H1 (cell line): ENCODE results near the gene MIDN. TPM values are rescaled to one million over a fixed set of nuclear protein-coding genes. Genes with fewer than 3 reads are reported as not detected.

ENCODE experiments used
- BACH1 ChIP-seq: IDR thresholded peaks from 2 replicates; pipeline ENCODE4 v1.6.1; 2012; ENCODE audit warnings: low read length, improper control_type of control experiment
- BRCA1 ChIP-seq: IDR thresholded peaks from 2 replicates; pipeline ENCODE4 v1.6.1; 2012; ENCODE audit warnings: low read depth, low read length, improper control_type of control experiment
- CBX5 ChIP-seq: fragments of 300-800, 300-1000 bp; sonication (generic); IDR thresholded peaks from 2 replicates; pipeline ENCODE4 v1.7.1; 2016; ENCODE audit warnings: antibody characterized with exemption, low read length, low read depth
- CREB1 ChIP-seq: IDR thresholded peaks from 2 replicates; pipeline ENCODE4 v1.6.1; 2012; ENCODE audit warnings: inconsistent platforms
- FOSL1 ChIP-seq: IDR thresholded peaks from 2 replicates; pipeline ENCODE4 v1.6.1; 2011; ENCODE audit warnings: mild to moderate bottlenecking, low read depth, low read length, moderate library complexity; ENCODE audit not compliant: insufficient read depth
- JUN ChIP-seq: IDR thresholded peaks from 2 replicates; pipeline ENCODE4 v1.6.1; 2011; ENCODE audit warnings: low read depth, mild to moderate bottlenecking, improper control_type of control experiment, low read length
- PHF8 ChIP-seq: fragments of 200-600 bp; sonication (generic); conservative IDR thresholded peaks from 2 replicates; pipeline ENCODE4 v1.7.1; 2012; ENCODE audit warnings: low read depth, mild to moderate bottlenecking, inconsistent platforms, low read length, moderate library complexity
- POLR2A ChIP-seq, 2 experiments: IDR thresholded peaks; 1 replicate in 1 of 2; 2 replicates in 1 of 2; pipeline ENCODE4 v1.6.1; 2011; ENCODE audit warnings: low read depth in 2 of 2, low read length in 2 of 2, mild to moderate bottlenecking in 2 of 2; ENCODE audit errors: control extremely low read depth in 1 of 2
- POU5F1 ChIP-seq: IDR thresholded peaks from 2 replicates; pipeline ENCODE4 v1.6.1; 2011; ENCODE audit warnings: low read depth, mild to moderate bottlenecking, low read length, moderate library complexity
- RAD21 ChIP-seq, 2 experiments: IDR thresholded peaks in 1 of 2; conservative IDR thresholded peaks in 1 of 2; 2 replicates each; pipeline ENCODE4 v1.6.1; 2011; ENCODE audit warnings: low read depth in 2 of 2, low read length in 2 of 2, improper control_type of control experiment in 1 of 2, inconsistent platforms in 1 of 2, mild to moderate bottlenecking in 1 of 2, moderate library complexity in 1 of 2
- RFX5 ChIP-seq: IDR thresholded peaks from 2 replicates; pipeline ENCODE4 v1.6.1; 2011; ENCODE audit warnings: low read depth, low read length, improper control_type of control experiment, borderline replicate concordance
- RNF2 ChIP-seq: fragments of 200-900, 300-1000 bp; sonication (generic); IDR thresholded peaks from 2 replicates; pipeline ENCODE4 v1.7.1; 2016; ENCODE audit warnings: borderline replicate concordance, low read depth, mild to moderate bottlenecking, antibody characterized with exemption, low read length; ENCODE audit not compliant: poor library complexity, severe bottlenecking; ENCODE audit errors: missing control alignments
- SAP30 ChIP-seq: fragments of 300-600 bp; sonication (generic); IDR thresholded peaks from 2 replicates; pipeline ENCODE4 v1.7.1; 2012; ENCODE audit warnings: low read length, moderate library complexity, mild to moderate bottlenecking, inconsistent platforms; ENCODE audit not compliant: insufficient read depth, insufficient replicate concordance
- SIN3A ChIP-seq, 2 experiments: IDR thresholded peaks in 1 of 2; conservative IDR thresholded peaks in 1 of 2; 2 replicates each; pipeline ENCODE4 v1.6.1; 2011 to 2012; ENCODE audit warnings: low read length in 2 of 2, improper control_type of control experiment in 1 of 2, low read depth in 1 of 2, mild to moderate bottlenecking in 1 of 2
- SIRT6 ChIP-seq: IDR thresholded peaks from one replicate; pipeline ENCODE4 v1.7.1; 2012; ENCODE audit warnings: low read length, inconsistent platforms
- SIX5 ChIP-seq: IDR thresholded peaks from 2 replicates; pipeline ENCODE4 v1.6.1; 2011; ENCODE audit warnings: mild to moderate bottlenecking, low read depth, low read length
- SP1 ChIP-seq: IDR thresholded peaks from 2 replicates; pipeline ENCODE4 v1.6.1; 2011; ENCODE audit warnings: low read depth, low read length
- SP2 ChIP-seq: IDR thresholded peaks from 2 replicates; pipeline ENCODE4 v1.6.1; 2012; ENCODE audit warnings: mild to moderate bottlenecking, low read length, inconsistent platforms
- TCF12 ChIP-seq: IDR thresholded peaks from 2 replicates; pipeline ENCODE4 v1.6.1; 2011; ENCODE audit warnings: low read depth, mild to moderate bottlenecking, low read length
- ZNF274 ChIP-seq: IDR thresholded peaks from 2 replicates; pipeline ENCODE4 v1.7.0; 2012; ENCODE audit warnings: low read length, borderline replicate concordance; ENCODE audit errors: extremely low read depth
- polyA plus RNA-seq, 7 experiments: library from polyadenylated mRNA; depleted of rRNA in 3 of 7; stranded (reverse) in 5 of 7; unstranded in 2 of 7; fragments of >200 nt in 5 of 7; fragments of 200-250 nt in 2 of 7; gene quantifications; 1 replicate in 5 of 7; 2 replicates in 1 of 7; 4 replicates in 1 of 7; pipeline versions ENCODE4 v1.2.1 to v1.2.3, GENCODE V29; 2011 to 2013; ENCODE audit warnings: missing spikeins in 2 of 7, mixed read lengths in 2 of 7
- total RNA-seq: library from RNA; stranded (reverse); fragmentation: NEBNext Ultra II Directional; extraction: Animal tissue kit (Norgen Biotek cat#: 25700); gene quantifications from 2 replicates; pipeline ENCODE4 v1.2.1, GENCODE V29; 2021
- TF ChIP-seq, protein P1 (sequence below): IDR thresholded peaks from 2 replicates; pipeline ENCODE4 v1.6.1; 2012; ENCODE audit warnings: low read length, inconsistent platforms
- TF ChIP-seq, protein P2 (sequence below): IDR thresholded peaks from 2 replicates; pipeline ENCODE4 v1.6.1; 2011; ENCODE audit warnings: low read depth, mild to moderate bottlenecking, low read length; ENCODE audit not compliant: insufficient read depth
- TF ChIP-seq, protein P3 (sequence below): IDR thresholded peaks from 2 replicates; pipeline ENCODE4 v1.6.1; 2012; ENCODE audit warnings: inconsistent platforms

Gene MIDN
- total and polyA plus RNA-seq, 2 of the 8 experiments (the other 6 are each of a cell fraction or from before 2014, with no cell fraction given), result 39.8 to 159 TPM

DNA sequence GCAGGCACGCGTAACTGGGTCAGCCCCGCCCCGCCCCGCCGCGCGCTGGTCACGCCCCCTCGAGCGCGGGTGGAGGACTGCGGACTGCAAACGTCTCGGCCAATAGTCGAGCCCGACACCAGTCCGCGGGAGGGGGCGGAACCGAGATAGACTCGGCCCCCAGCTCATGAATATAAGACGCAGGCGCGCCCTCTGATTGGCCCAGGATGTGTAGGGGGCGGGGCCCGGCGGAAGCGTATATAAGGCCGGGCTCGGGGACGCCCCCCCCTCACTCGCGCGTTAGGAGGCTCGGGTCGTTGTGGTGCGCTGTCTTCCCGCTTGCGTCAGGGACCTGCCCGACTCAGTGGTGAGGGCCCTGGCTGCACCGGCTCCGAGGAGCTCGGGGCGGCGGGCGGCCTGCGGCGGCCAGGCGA is 20.7 kb downstream of the MIDN start, which contains the start of gene CIRBP (continued):
- TF ChIP-seq BACH1 (peak; percentile 67; the same call in 1 of the 2 replicates), SP2 (no peak), POU5F1 (no peak), CREB1 (no peak), SIRT6 (no peak), ZNF274 (no peak), RNF2 (no peak), TCF12 (no peak), POLR2A (IDR thresholded peaks at IDR 0.05; ENCODE audit: control extremely low read depth in 1 of 2, low read depth in 2 of 2, low read length in 2 of 2) (peak; percentile 100), RFX5 (no peak), SIX5 (no peak), PHF8 (peak; percentile 93), SP1 (peak; percentile 84), CBX5 (no peak), SIN3A (conservative IDR thresholded peaks at IDR 0.05 in 1 of 2, IDR thresholded peaks at IDR 0.05 in 1 of 2; ENCODE audit: low read depth in 1 of 2, low read length in 2 of 2) (no peak), SAP30 (no peak), FOSL1 (no peak), RAD21 (IDR thresholded peaks at IDR 0.05 in 1 of 2, conservative IDR thresholded peaks at IDR 0.05 in 1 of 2; ENCODE audit: low read depth in 2 of 2, low read length in 2 of 2) (no peak), JUN (no peak), BRCA1 (no peak)
- TF ChIP-seq, protein P1, sequence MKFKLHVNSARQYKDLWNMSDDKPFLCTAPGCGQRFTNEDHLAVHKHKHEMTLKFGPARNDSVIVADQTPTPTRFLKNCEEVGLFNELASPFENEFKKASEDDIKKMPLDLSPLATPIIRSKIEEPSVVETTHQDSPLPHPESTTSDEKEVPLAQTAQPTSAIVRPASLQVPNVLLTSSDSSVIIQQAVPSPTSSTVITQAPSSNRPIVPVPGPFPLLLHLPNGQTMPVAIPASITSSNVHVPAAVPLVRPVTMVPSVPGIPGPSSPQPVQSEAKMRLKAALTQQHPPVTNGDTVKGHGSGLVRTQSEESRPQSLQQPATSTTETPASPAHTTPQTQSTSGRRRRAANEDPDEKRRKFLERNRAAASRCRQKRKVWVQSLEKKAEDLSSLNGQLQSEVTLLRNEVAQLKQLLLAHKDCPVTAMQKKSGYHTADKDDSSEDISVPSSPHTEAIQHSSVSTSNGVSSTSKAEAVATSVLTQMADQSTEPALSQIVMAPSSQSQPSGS, result no peak
- TF ChIP-seq, protein P2, sequence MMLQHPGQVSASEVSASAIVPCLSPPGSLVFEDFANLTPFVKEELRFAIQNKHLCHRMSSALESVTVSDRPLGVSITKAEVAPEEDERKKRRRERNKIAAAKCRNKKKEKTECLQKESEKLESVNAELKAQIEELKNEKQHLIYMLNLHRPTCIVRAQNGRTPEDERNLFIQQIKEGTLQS, result no peak
- TF ChIP-seq, protein P3, sequence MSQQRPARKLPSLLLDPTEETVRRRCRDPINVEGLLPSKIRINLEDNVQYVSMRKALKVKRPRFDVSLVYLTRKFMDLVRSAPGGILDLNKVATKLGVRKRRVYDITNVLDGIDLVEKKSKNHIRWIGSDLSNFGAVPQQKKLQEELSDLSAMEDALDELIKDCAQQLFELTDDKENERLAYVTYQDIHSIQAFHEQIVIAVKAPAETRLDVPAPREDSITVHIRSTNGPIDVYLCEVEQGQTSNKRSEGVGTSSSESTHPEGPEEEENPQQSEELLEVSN, result no peak
